OCI-LY1 (cell line): Measurements from ENCODE around the gene CAMTA1.

Experiments
- EZH2 ChIP-seq: fragments of 200-600 bp; sonication (generic), shearing (Covaris generic); IDR thresholded peaks from 2 replicates; pipeline ENCODE4 v1.8.0; 2017; ENCODE audit warnings: borderline replicate concordance, mixed run types, mild to moderate bottlenecking, antibody characterized with exemption, low read length, moderate library complexity, mixed read lengths
- TF ChIP-seq, protein P1 (sequence below): fragments of 200-600 bp; sonication (generic), shearing (Covaris generic); IDR thresholded peaks from 2 replicates; pipeline ENCODE4 v1.5.1; 2017; ENCODE audit warnings: mild to moderate bottlenecking, antibody characterized with exemption, low read length, moderate library complexity, mixed read lengths

DNA sequence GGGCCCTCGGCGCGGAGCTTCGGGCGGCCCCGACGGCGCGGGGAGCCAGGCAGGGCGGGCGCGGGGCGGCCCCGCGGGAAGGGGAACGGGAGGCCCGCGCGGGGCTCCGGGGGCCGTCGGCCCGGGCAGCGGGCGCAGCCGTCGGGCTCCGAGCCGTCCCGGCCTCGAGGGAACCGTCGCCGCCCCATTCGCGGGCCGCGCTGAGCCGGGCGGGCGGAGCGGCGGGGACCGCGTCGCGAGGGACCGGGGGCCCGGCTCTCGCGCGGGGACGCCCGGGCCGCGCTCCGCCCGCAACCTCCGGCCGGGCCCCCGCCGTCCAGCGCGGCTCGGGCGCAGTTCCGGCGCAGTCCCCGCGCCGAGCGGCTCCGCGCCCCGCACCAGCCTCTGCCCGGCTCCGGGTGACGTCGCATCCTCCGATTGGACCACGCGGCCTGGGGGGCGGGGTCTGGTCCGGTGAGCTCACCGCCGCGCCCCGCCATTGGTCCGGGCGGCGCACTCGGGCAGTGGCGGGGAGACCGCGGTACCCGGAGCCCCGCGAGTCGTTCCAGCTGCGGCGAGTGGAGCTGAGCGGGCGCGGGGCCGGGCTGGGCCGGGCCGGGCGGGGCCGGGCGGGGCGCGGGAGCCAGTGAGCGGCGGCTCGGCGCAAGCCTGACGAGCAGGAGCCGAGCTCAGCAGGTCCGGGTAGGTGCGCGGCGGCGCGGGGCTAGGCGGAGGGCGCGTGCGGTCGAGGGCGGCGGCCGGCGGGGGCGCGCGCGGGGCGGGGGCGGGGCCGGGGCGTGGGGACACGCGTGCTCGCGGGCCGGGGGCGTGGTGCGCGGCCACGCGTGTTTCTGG is 919.2 kb downstream of the CAMTA1 start:
- TF ChIP-seq EZH2 = no peak
- TF ChIP-seq, protein P1, sequence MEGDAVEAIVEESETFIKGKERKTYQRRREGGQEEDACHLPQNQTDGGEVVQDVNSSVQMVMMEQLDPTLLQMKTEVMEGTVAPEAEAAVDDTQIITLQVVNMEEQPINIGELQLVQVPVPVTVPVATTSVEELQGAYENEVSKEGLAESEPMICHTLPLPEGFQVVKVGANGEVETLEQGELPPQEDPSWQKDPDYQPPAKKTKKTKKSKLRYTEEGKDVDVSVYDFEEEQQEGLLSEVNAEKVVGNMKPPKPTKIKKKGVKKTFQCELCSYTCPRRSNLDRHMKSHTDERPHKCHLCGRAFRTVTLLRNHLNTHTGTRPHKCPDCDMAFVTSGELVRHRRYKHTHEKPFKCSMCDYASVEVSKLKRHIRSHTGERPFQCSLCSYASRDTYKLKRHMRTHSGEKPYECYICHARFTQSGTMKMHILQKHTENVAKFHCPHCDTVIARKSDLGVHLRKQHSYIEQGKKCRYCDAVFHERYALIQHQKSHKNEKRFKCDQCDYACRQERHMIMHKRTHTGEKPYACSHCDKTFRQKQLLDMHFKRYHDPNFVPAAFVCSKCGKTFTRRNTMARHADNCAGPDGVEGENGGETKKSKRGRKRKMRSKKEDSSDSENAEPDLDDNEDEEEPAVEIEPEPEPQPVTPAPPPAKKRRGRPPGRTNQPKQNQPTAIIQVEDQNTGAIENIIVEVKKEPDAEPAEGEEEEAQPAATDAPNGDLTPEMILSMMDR = no peak
